GM19099 (cell line): ENCODE results near the gene DLST.

Source experiments
- POLR2A ChIP-seq: IDR thresholded peaks from 3 replicates; pipeline ENCODE4 v1.6.1; 2011; ENCODE audit warnings: low read depth; ENCODE audit not compliant: insufficient read length; ENCODE audit errors: extremely low read depth

The DLST gene

GRCh38 chr14:74881431-74882102, at the start of gene DLST:
Gene DLST (plus strand): TSS chr14:74881916. CDS start chr14:74881954, 38 bp downstream.
- peak; percentile 92 for TF ChIP-seq POLR2A

- TF ChIP-seq POLR2A = no peak
Observed at GRCh38 chr14:74832849-74833248, 48.9 kb upstream of the DLST start.

GRCh38 chr14:74834692-74835392, 46.9 kb upstream of the DLST start:
- no peak for TF ChIP-seq POLR2A

GRCh38 chr14:74835645-74836250, 46.0 kb upstream of the DLST start:
- TF ChIP-seq POLR2A = no peak

GRCh38 chr14:74836251-74836960, 45.3 kb upstream of the DLST start:
- TF ChIP-seq POLR2A = no peak

- TF ChIP-seq POLR2A = no peak
Observed at GRCh38 chr14:74838166-74838565, 43.5 kb upstream of the DLST start.

- no peak for TF ChIP-seq POLR2A
Observed at GRCh38 chr14:74840603-74841030, 41.1 kb upstream of the DLST start.

GRCh38 chr14:74841230-74842207, 40.2 kb upstream of the DLST start:
- no peak for TF ChIP-seq POLR2A

- no peak for TF ChIP-seq POLR2A
Observed at GRCh38 chr14:74843653-74844052, 38.1 kb upstream of the DLST start.

GRCh38 chr14:74846168-74846567, 35.5 kb upstream of the DLST start:
- no peak for TF ChIP-seq POLR2A

- no peak for TF ChIP-seq POLR2A
Observed at GRCh38 chr14:74846968-74847665, 34.6 kb upstream of the DLST start.

- TF ChIP-seq POLR2A = no peak
Observed at GRCh38 chr14:74848768-74849167, 32.9 kb upstream of the DLST start.

- TF ChIP-seq POLR2A = no peak
Observed at GRCh38 chr14:74852922-74853530, 28.7 kb upstream of the DLST start.

- TF ChIP-seq POLR2A = no peak
Observed at GRCh38 chr14:74853581-74853980, 28.1 kb upstream of the DLST start.

- no peak for TF ChIP-seq POLR2A
Observed at GRCh38 chr14:74855021-74855420, 26.7 kb upstream of the DLST start.
